ENCODE results near the gene LTBP1. TPM values are rescaled to one million over a fixed set of nuclear protein-coding genes. Genes with fewer than 3 reads are reported as not detected.

Gene LTBP1
- total RNA-seq, 1 experiment from 2014 or later = 28.5 TPM

DNA sequence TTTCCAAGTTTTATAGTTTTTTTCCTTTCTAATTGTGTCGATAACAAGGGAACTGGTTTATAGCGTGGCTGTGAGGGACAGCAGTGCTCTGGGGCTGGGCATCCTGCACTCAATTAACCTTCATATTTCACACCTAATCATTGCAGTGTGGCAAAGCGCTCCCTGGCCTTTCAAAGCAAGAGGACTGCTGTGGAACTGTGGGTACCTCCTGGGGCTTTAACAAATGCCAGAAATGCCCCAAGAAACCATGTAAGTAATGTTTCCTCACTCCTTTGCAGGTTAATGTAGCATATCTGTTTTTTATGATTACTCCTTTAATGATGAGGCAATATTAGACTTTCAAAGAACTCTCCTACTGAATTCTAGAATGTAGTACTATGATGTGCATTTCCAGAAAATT is 270.7 kb downstream of the LTBP1 start:
- no peaks in the 10 kb centered on the region for H3K79me2 ChIP-seq (ENCODE audit: insufficient read depth, low read length)
- WGBS (ENCODE audit: extremely low coverage, insufficient read length, low lambda C conversion rate) = no CpG with 5 or more reads among the region's 3 CpGs

More for the DNA sequence above, 270.7 kb downstream of the LTBP1 start:
- Histone ChIP-seq H2BK15ac (ENCODE audit: low read depth, low read length) (no peak overlapping the region), H3K23ac (ENCODE audit: insufficient read length, low read depth, low read length) (no peak overlapping the region), H3K79me1 (ENCODE audit: insufficient read depth, low read depth, low read length, poor library complexity, severe bottlenecking) (no peaks in the 10 kb centered on the region), H2BK20ac (ENCODE audit: low read depth, low read length, poor library complexity, severe bottlenecking) (no peak overlapping the region), H2BK12ac (ENCODE audit: insufficient read length, low read depth, low read length) (no peak overlapping the region), H3K4me1 (ENCODE audit: insufficient read depth, low read length) (no peaks in the 10 kb centered on the region; the same call in 1 of the 2 replicates), H3K4me2 (ENCODE audit: insufficient read depth, insufficient read length, low read length) (no peak overlapping the region), H3K4ac (ENCODE audit: low read depth, low read length) (no peak overlapping the region), H3K14ac (ENCODE audit: insufficient read depth, low read length) (no peak overlapping the region), H3K9ac (ENCODE audit: extremely low read depth, insufficient read length, low read length) (no peak overlapping the region), H2BK120ac (ENCODE audit: low read depth, low read length, poor library complexity, severe bottlenecking) (no peak overlapping the region), H3K9me3 (ENCODE audit: control insufficient read depth, low read depth, low read length) (no peaks in the 10 kb centered on the region), H3K27ac (ENCODE audit: insufficient read length, low read depth, low read length) (no peak overlapping the region), H3K18ac (ENCODE audit: insufficient read length, low read depth, low read length) (no peak overlapping the region), H4K91ac (ENCODE audit: insufficient read length, low read depth, low read length) (no peak overlapping the region), H4K20me1 (ENCODE audit: control insufficient read depth, insufficient read depth, insufficient read length) (no peaks in the 10 kb centered on the region), H4K8ac (replicated peaks; ENCODE audit: insufficient read length, low read depth, low read length) (no peak overlapping the region), H2AK5ac (ENCODE audit: insufficient read length, low read length) (no peak overlapping the region), H2BK5ac (ENCODE audit: insufficient read length, low read length) (no peak overlapping the region), H3K56ac (ENCODE audit: insufficient read length, low read depth, low read length) (no peak overlapping the region), H3T11ph (ENCODE audit: low read length) (no peak overlapping the region), H3K27me3 (ENCODE audit: insufficient read depth, low read length) (no peaks in the 10 kb centered on the region), H3K23me2 (ENCODE audit: insufficient read length, low read depth, low read length, poor library complexity, severe bottlenecking) (no peaks in the 10 kb centered on the region), H4K5ac (ENCODE audit: insufficient read length, low read depth, low read length) (no peak overlapping the region), H2AFZ (ENCODE audit: low read length) (no peak overlapping the region)
- Mint-ChIP-seq H3K36me3 (ENCODE audit: insufficient read depth in 1 of 3, low read depth in 3 of 3) (no peaks in the 10 kb centered on the region), H3K4me1 (peaks cover 14 to 18% of the 10 kb centered on the region in 2 experiments), H3K27ac (no peak overlapping the region), H3K27me3 (ENCODE audit: low read depth) (no peaks in the 10 kb centered on the region), H3K9me3 (no peaks in the 10 kb centered on the region), H3K4me3 (no peak overlapping the region)
- DNase-seq = no peak
- TF ChIP-seq, protein P1, sequence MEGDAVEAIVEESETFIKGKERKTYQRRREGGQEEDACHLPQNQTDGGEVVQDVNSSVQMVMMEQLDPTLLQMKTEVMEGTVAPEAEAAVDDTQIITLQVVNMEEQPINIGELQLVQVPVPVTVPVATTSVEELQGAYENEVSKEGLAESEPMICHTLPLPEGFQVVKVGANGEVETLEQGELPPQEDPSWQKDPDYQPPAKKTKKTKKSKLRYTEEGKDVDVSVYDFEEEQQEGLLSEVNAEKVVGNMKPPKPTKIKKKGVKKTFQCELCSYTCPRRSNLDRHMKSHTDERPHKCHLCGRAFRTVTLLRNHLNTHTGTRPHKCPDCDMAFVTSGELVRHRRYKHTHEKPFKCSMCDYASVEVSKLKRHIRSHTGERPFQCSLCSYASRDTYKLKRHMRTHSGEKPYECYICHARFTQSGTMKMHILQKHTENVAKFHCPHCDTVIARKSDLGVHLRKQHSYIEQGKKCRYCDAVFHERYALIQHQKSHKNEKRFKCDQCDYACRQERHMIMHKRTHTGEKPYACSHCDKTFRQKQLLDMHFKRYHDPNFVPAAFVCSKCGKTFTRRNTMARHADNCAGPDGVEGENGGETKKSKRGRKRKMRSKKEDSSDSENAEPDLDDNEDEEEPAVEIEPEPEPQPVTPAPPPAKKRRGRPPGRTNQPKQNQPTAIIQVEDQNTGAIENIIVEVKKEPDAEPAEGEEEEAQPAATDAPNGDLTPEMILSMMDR (conservative IDR thresholded peaks at IDR 0.05) = no peak
